Mesenchymal stem cell (in vitro differentiated cells and primary cell): ENCODE results near the gene RELB. TPM values are rescaled to one million over a fixed set of nuclear protein-coding genes. Genes with fewer than 3 reads are reported as not detected.

Experiments
- small RNA-seq: library from polyadenylated mRNA; stranded (forward); fragments of <200 nt; extraction: miRNeasy Mini kit (QIAGEN cat#:217004); gene quantifications from one replicate; pipeline ENCODE3, GENCODE V24; 2013; ENCODE audit warnings: low read depth

Gene RELB

Small RNA genes lying within 50 kb of the gene (small RNA-seq; reads per million reads assigned to genes)
- not detected for gene RNU6-611P
